NCI-H69 (cell line): ENCODE measurements around the gene TEX19.

Source experiments
- DNase-seq: peaks from one replicate; lab custom pipeline; 2025; lab: John Stamatoyannopoulos, UW

TEX19 gene, protein sequence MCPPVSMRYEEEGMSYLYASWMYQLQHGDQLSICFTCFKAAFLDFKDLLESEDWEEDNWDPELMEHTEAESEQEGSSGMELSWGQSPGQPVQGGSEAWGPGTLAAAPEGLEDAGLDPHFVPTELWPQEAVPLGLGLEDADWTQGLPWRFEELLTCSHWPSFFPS

DNA sequence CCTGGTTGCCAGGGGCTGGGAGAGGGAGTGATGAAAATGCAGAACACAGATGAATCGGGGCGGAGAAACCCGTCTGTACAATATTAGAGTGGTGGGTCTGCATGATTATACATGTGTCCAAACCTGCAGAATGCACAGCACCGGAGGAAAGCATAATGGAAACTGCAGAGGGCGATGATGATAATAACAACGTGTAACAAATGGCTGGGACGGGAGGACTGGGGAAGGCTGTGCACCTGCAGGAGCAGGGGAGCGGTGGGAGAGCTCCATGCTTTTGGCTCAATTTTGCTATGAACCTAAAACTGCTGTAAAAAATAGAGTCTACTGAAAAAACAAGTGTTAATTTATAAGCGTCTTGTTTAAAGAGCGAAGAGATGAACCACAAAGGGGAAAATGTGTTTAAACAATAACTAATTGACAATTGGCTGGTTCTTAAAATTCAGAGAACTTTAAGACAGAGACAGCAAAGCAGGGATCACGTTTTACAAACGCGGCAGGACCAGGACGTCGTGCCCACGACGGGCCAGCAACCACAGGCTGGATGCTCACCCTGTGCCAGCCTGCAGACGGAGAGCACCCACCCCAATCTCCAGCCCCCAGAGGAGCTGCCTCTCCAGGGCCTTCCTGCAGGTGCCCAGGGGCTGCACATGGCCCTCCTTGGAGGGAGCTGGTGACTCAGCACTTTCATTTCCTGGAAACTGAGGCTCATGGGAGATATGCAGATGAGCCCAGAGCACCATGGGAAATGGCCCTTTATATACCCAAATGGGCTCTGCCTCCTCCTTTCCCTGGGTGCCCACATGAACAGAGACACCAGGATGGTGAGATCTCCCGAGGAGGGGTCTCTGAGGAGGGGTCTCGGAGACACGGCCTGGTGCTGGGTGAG is at the start of gene TEX19:
TEX19 (plus strand) TSS at position 783 of the 886 bp plus-strand sequence. CDS start 2,904 bp downstream, outside the sequence.
- DNase-seq = peak; percentile 83

DNA sequence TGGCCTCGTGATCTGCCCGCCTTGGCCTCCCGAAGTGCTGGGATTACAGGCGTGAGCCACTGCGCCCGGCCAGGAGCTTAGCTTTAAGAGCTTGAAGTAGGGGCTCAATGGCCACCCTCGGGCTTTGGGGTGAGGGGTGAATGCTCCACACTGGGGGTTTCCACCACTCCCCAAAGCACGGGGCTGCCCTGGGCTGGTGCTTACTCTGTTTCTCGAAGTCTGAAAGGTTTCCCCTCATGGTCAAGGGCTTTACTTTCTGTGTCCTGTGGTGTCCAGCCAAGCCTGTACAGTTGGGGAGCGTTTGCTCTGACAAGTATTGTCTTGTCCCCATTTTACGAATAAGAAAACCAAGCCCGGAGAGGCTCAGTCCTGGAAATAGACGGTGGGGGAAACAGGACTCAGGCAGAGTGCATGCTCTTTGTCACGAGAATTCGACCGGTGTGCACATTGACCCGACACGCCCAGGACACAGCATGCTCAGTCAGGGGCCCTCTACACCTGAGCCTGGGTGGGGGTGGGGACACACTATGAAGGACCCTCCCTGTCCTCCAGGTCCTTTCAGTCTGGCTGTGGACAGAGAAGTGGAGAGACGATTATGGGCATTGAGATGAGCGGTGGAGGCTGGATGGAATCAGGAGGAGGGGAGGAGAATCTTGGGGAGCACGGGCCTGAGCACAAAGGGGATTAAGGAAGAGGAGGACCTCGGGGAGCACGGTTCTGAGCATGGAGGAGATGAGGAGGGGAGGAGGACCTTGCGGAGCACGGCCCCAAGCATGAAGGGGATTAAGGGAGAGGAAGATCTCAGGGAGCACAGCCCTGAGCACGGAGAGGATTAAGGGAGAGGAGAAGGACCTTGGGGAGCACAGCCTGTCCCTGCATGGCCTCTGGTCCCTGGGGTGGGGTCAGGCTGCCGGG is 49.1 kb upstream of the TEX19 start:
- no peak for DNase-seq

DNA sequence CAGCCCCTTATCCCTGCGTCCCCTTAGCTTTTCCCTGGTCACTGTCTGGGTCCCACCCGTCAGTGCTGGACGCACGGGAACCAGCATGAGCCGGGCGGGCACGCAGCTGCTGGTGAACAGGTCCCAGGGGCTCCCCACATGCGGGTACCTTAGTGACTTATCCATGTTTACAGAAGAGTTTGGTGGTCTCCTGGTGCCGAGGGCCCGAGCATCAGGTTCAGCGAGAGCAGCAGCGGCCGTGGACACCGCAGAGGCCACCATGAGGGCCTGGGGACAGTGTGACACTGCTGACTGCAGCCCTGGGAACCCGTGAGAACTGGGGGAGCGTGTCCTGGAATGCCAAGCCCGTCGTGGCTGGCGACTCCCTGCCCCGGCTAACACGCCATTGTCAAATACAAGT is 48.2 kb upstream of the TEX19 start:
- DNase-seq = no peak

DNA sequence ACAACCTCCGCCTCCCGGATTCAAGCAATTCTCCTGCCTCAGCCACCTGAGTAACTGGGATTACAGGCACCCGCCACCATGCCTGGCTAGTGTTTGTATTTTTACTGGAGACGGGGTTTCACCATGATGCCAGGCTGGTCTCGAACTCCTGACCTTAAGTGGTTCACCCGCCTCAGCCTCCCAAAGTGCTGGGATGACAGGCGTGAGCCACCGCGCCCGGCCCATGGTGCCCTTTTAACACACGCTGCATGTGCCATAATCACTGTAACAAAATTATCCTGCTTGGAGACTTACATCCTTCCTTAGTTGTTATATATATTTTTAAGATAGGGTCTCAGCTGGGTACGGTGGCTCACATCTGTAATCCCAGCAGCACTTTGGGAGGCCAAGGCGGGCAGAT is 47.1 kb upstream of the TEX19 start:
- DNase-seq = no peak

DNA sequence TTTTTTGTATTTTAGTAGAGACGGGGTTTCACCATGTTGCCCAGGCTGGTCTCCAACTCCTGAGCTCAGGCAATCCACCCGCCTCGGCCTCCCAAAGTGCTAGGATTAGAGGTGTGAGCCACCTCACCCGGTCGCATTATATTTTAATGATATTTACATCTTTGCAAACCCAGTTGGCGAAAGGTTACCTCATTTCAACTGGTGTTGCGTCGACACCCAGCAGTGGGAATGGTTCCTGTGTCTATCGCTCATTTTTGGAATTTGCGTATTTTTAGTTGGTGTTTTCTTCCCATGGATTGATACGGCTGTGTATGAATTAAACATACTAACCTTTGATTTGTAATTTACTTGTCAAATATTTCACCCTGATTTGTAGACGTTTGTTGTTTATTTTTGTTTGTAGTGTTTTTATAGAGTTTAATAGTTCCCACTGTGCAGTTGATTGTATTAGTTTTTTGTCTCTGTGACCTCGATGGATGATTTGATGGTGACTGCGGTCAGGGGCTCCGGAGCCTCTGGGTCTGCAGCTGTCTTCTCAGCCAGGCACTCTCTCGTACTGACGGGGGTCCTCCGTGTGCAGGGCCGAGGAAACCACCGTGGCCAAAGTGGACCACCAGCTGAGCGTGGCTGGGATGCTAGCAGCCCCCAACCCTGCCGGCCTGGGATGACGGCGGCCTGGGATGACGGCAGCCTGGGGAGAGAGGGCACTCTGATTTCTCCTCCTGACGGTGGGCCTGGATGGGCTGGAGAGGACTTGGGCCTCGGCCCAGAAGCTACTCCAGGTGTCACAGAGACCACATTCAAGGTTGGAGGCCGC is 45.6 kb upstream of the TEX19 start:
- DNase-seq = no peak

DNA sequence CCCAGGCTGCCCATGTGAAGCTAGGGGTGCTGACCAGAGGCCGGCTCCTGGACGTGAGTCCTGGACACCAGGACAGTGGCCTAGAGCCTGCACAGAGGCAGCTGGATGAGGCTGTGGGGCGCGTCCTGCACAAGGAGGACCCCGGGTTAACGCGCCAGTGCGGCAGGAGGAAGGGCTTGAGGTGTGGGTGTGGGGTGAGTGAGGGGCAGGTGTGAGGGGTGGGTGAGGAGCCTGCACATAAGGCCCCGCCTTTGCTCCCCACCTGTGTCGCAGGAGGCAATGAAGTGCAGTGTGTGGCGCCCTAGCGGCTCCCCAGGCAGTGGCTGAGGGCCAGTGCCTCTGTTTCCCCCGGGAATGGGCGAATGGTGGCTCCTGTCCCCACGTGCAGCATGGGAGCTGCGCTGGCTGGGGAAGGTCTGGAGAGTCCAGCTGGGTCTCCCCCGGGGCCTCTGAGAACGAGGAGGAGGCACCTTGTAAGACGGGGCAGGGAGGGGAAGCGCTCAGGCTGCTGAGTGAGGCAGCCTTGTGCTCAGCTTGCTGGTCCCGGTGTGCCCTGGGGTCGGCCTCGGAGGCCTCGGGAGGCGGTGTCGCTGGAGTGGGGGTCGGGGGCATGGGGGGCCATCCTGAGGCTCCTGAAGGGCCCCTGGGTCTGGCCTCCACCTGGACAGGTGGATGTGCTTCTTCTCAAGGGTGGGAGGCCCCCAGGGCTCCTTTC is 44.9 kb upstream of the TEX19 start:
- no peak for DNase-seq

DNA sequence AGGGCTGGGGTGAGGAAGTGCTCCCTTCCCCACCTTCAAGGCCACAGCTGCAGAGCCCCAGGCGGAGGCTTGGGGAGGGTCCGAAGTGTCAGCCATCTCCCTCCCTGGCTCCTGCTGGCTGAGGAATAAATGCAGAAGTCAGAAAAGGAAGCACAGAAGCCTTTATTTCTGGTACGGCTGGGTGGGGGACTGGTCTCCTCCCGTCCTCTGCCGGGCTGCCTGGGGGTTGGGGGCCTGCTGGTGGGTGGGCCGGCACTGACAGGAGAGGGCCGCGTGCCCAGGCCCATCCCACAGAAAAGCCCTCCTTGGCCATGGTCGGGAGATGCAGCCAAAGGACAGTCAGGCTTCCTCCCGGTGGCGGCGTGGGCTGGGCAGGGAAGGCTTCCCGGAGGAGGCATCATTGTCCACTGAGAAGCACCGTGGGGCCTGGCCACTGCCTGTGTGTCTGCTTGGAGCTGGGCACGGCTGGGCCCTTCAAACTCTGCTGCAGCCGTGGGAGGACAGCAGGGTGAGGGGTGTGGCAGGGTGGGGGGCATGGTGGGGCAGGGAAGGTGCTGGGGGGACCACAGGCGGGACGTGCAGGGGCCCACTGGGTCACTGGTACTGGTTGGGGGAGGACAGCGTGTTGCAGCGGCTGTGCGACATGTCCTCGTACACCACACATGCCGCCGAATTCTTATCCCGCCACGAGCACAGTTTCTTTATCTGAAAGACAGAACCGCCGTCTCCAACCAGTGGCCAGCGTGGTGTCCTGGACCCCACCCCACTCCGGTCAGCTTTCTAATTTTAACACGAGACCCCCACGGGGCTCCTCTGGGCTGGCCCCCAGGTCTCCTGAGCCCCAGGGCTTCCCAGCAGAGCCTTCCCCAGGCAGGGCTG is 44.1 kb upstream of the TEX19 start:
- DNase-seq = no peak

DNA sequence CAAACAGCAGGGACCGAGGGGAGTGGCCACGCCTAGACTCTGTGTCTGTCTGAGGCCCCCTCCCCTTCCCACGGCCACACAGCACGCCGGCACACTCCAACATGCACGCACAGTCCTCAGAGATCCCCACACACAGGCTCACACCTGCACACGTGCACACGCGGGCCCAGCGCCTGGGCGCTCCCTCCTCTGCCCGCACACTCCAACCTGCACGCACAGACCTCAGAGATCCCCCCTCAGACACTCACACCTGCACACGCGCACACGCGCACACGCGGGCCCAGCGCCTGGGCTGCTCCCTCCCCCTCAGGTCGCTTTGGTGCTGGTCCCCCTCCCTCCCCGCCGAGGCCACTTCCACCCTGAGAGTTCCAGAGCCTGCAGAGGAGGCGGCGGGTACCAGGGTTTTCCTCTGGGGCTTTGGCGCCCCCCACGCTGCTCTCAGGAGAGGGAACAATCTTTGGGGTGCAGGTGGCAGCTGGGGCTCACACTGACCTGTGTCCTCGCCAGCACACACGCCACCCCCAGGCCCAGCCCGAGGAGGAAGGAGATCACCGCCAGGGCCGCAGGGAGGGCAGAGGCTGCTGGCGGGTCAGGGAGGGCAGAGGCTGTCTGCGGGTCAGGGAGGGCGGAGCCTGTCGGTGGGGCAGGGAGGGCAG is 43.2 kb upstream of the TEX19 start:
- DNase-seq = no peak

DNA sequence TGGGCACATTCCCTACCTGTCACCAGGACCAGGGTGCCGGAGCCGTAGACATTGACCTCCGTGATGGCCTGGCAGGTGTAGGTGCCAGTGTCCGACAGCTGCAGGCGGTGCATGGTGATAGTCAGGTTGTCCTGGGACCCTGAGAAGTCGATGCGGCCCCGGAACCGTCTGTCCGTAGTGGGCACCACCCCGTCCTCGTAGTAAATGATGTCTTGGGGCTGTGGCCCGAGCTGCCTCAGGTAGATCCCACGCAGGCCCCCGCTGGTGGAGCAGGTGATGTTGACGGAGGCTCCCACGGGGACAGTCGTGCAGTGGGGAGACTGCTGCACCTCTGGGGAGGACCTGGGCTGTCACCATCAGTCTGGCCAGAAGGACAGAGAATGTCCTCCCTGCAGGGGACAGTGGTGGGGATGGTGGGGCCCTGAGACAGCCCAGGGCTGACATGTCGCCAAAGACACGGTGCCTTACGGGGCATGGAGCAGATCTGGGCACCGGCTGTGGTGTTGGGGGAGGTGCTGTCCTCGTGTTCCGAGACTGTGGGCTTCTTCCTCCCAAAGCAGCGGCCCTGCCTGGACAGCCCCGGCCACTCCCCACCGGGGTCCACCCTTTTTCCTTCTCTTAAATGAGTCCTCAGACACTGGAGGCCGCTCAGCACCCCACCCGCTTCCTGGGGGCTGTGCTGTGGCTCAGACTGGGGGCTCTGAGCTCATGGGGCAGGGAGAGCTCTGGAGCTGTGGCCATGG is 42.2 kb upstream of the TEX19 start:
- DNase-seq = no peak

DNA sequence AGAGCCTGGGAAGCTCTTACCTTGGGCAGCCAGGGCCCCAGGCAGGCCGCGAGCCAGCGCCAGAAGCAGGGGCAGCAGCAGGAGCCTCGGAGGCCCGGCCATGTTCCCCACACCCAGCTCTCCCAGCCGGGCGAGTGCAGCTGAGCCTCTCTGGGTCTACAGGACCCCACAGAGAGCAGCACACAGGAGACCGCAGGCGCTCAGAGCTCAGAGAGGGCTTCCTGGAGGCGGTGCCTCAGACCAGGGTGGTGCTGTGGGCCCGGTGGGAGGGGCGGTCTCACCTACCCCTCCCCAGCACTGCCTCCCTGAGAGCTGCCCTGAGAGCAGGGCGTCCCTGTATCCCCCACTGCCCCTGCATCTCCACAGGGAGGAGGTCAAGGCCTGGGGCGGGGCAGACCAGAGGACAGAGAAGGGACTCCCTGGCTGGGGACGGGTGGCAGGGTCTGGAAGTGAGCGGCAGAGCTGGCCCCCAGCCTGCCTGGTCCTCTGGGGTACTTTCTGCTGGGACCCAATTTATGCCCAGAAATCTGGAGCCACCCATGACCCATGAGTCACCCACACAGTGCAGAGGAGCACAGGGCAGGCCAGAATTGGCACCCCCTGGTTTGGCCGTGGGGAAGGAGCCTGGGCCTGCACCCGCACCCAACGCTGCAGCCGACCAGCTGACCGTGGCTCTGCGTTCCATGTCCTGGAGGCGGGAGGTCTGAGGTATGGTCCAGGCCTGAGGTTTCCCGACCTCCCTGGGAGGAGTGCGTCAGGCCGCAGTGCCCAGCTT is 41.5 kb upstream of the TEX19 start, which contains the start of gene CD7:
CD7 (minus strand) TSS at position 215 of the 775 bp plus-strand sequence; CDS start at position 102, 113 bp downstream.
- DNase-seq = no peak

DNA sequence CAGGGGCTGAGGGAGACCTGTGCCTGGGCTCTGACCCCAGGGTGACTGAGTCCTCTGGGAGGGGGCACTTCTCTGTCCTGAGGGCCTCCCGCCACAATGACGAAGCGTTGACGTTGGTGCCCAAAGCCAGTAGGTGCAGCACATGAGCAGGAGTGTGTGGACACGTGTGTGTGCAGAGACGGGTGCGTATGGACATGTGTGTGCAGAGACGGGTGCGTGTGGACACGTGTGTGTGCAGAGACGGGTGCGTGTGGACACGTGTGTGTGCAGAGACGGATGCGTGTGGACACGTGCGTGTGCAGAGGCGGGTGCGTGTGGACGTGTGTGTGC is 40.9 kb upstream of the TEX19 start:
- no peak for DNase-seq

DNA sequence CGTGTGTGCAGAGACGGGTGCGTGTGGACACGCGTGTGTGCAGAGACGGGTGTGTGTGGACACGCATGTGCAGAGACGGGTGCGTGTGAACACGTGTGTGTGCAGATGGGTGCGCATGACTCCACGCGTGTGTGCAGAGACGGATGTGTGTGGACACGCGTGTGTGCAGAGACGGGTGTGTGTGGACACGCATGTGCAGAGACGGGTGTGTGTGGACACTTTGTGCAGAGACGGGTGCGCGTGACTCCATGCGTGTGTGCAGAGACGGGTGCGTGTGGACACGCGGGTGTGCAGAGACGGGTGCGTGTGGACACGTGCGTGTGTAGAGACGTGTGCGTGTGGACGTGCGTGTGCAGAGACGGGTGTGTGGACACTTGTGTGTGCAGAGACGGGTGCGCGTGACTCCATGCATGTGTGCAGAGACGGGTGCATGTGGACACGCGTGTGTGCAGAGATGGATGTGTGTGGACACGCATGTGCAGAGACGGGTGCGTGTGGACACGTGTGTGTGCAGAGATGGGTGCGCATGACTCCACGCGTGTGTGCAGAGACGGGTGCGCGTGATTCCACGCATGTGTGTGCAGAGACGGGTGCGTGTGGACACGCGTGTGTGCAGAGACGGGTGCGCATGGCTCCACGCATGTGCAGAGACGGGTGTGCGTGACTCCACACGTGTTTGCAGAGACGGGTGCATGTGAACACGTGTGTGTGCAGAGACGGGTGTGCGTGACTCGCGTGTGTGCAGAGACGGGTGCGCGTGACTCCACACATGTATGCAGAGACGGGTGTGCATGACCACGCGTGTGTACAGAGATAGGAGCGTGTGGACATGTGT is 40.1 kb upstream of the TEX19 start:
- no peak for DNase-seq

DNA sequence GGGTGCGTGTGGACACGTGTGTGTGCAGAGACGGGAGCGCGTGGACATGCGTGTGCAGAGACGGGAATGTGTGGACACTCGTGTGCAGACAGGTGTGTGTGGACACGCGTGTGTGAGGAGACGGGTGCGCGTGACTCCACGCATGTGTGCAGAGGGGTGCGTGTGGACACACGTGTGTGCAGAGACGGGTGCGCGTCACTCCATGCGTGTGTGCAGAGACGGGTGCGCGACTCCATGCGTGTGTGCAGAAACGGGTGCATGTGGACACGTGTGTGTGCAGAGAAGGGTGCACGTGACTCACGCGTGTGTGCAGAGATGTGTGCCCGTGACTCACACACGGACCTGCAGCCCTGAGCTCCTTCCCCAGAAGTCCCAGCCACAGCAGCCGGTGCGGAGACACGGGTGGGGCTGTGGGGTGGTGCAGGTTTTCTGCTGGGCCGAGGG is 39.4 kb upstream of the TEX19 start:
- DNase-seq = no peak

DNA sequence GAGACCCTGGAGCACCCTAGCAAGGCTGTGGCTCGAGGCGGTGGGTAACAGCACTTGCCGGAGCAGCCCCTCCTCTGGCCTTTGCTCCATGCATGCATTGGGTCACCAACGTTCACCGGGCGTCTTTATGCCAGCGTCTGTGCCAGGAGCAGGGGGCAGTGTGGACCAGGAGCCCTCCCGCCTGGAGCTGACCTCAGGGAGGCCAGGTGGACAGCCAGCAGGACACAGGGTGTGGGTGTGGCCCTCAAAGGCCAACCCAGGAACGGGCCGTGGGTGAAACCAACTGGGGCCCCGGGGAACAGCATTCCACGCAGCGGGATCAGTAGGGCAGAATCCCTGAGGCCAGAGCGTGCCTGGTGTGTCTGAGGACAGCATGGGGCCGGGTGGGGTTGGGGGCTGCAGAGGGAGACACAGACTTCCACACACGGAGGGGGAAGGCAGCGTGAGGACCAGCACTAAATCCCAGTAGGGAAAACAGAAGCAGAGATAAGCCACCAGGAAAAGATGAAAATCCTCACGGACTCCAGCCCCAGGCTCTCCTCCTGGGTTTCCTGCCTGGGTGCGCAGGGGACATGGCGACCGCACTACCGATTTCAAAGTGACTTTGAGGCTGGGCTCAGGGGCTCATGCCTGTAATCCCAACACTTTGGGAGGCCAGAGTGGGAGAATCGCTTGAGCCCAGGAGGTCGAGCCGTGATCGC is 38.8 kb upstream of the TEX19 start:
- DNase-seq = no peak

DNA sequence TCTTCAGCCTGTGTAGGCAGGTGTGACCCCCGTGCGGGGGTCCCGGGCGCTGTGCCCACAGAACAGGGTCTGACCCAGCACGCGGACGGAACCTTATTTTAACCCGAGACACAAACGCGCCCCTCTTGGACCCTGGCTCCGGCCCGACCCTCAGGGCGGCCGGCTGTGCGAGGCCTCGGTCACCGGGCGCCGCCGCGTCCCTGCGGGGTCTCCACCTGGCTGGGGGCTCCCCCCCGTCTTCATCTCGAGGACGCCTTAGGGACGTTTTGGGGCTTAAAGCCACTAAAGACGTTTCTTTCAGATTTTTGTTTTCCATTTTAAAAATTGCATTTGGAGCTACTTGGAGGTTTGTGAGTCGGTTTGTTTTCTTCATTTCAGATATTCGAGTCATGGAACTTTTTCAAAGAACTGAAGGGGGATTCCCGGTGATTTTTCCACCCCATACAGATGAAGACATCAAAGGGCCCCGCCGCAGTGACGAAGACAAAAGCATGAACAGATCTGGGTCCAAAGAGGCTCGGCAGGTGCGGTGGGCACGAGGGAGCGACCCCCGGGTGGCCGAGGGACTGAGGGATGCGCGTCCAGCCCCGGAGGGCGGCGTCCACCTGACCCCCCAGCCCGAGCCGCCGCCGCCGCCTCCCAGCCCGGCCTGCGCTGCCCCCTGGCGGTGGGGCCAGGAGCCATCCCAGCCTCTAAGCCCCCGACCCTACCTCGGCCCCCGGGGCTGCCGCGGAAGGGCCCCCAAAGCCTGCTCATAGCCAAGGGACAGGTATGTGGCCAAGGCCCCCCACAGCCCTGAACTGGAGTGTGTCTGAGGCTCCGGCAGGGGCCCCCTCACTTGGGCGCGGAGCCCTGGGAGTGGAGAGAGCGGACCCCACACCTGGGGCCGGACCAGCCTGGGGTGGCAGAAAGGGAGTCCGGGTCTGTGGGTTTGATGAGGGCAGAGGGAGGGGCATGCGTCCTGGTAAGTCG is 37.8 kb upstream of the TEX19 start:
- DNase-seq = peak; percentile 50
